A549 (cell line): ENCODE data around the gene PARM1. TPM values are rescaled to one million over a fixed set of nuclear protein-coding genes. Genes with fewer than 3 reads are reported as not detected.
A peak's percentile ranks its signal among the peaks of the same experiment; 100 is the strongest.

Experiments used
- ATAC-seq, 2 experiments: fragments of 200-7000 bp in 1 of 2; fragments of >200 bp in 1 of 2; cut with Nextera tagmentation in 1 of 2; cut with Tn5 transposase in 1 of 2; 3 replicates each; pipeline versions ENCODE4 v1.8.0 to v1.9.1; 2018 to 2020; ENCODE audit warnings: mild to moderate bottlenecking in 1 of 2, moderate library complexity in 1 of 2
- CTCF ChIA-PET: fragments of 300-600 bp; sonication (Branson Sonifier 250); formaldehyde crosslinking; extraction: SDS; loops from one replicate; lab custom pipeline; 2021; ENCODE audit warnings: antibody characterized with exemption, inconsistent platforms; lab: Yijun Ruan, JAX
- POLR2A ChIA-PET: fragments of 350-600 bp; formaldehyde crosslinking; extraction: SDS; loops from one replicate; lab custom pipeline; 2021; ENCODE audit warnings: antibody characterized with exemption, inconsistent platforms; lab: Yijun Ruan, JAX
- DNase-seq, 2 experiments: peaks; one replicate each; pipeline versions ENCODE4 v3.0.0 to v3.0.0-alpha.2; 2011 to 2016; ENCODE audit warnings: low read depth in 1 of 2, low spot score in 1 of 2
- FAIRE-seq: peaks from 2 replicates; lab custom pipeline; 2011; peaks lifted over from hg19 to GRCh38; lab: Jason Lieb, UNC
- H3K27ac ChIP-seq, 2 experiments: fragments of >200 bp; sonication (Bioruptor Twin); formaldehyde crosslinking; 3 replicates each; pipeline ENCODE4 v1.5.1; 2016 to 2017
- H3K4me1 ChIP-seq: fragments of >200 bp; sonication (Bioruptor Twin); formaldehyde crosslinking; 3 replicates; pipeline ENCODE4 v1.6.1; 2016
- H3K4me2 ChIP-seq: fragments of >200 bp; sonication (Bioruptor Twin); formaldehyde crosslinking; 3 replicates; pipeline ENCODE4 v1.6.1; 2016
- H3K4me3 ChIP-seq: fragments of >200 bp; sonication (Bioruptor Twin); formaldehyde crosslinking; 3 replicates; pipeline ENCODE4 v1.5.1; 2016
- H3K9me3 ChIP-seq: fragments of >200 bp; sonication (Bioruptor Twin); formaldehyde crosslinking; 3 replicates; pipeline ENCODE4 v1.6.1; 2016
- ATOH8 ChIP-seq: fragments of 250-450 bp; sonication (Bioruptor Pico); IDR thresholded peaks from 2 replicates; pipeline ENCODE4 v1.5.0; 2020; ENCODE audit warnings: low read depth, mild to moderate bottlenecking, moderate library complexity
- CBX2 ChIP-seq: fragments of 200-600 bp; sonication (generic); IDR thresholded peaks from 2 replicates; pipeline ENCODE4 v1.6.1; 2016; ENCODE audit warnings: low read depth, mild to moderate bottlenecking, borderline replicate concordance
- CBX8 ChIP-seq: fragments of 200-600 bp; sonication (generic); IDR thresholded peaks from 2 replicates; pipeline ENCODE4 v1.6.1; 2016
- CHD2 ChIP-seq: fragments of 150-350 bp; IDR thresholded peaks from 2 replicates; pipeline ENCODE4 v1.6.1; 2014; ENCODE audit warnings: low read length; ENCODE audit not compliant: partially characterized antibody
- CHD4 ChIP-seq: fragments of 200-600 bp; sonication (generic); IDR thresholded peaks from 2 replicates; pipeline ENCODE4 v1.6.1; 2016; ENCODE audit warnings: antibody characterized with exemption, mild to moderate bottlenecking, borderline replicate concordance
- CTCF ChIP-seq: fragments of >200 bp; sonication (Bioruptor Twin); formaldehyde crosslinking; IDR thresholded peaks from 3 replicates; pipeline ENCODE4 v1.5.1; 2016
- EHMT2 ChIP-seq: fragments of 200-600 bp; sonication (generic); IDR thresholded peaks from 2 replicates; pipeline ENCODE4 v1.6.1; 2016; ENCODE audit warnings: antibody characterized with exemption, low read depth, mild to moderate bottlenecking, moderate library complexity
- ESRRA ChIP-seq: fragments of 150-350 bp; IDR thresholded peaks from 2 replicates; pipeline ENCODE4 v1.6.1; 2014; ENCODE audit warnings: mild to moderate bottlenecking, low read length, borderline replicate concordance
- FOXS1 ChIP-seq: fragments of 250-450 bp; sonication (Bioruptor Pico); IDR thresholded peaks from 2 replicates; pipeline ENCODE4 v1.5.0; 2020; ENCODE audit warnings: mild to moderate bottlenecking, moderate library complexity
- GATA3 ChIP-seq: IDR thresholded peaks from 2 replicates; pipeline ENCODE4 v1.6.1; 2012; ENCODE audit warnings: borderline replicate concordance
- HDAC2 ChIP-seq: fragments of 200-600 bp; sonication (generic); IDR thresholded peaks from 2 replicates; pipeline ENCODE4 v1.6.1; 2016
- HES2 ChIP-seq: fragments of >200 bp; sonication (Bioruptor Twin); formaldehyde crosslinking; IDR thresholded peaks from 2 replicates; pipeline ENCODE4 v1.6.1; 2016
- HOXB13 ChIP-seq: fragments of 250-450 bp; sonication (Bioruptor Pico); IDR thresholded peaks from 2 replicates; pipeline ENCODE4 v1.5.0; 2020; ENCODE audit warnings: low read depth, mild to moderate bottlenecking, moderate library complexity
- KDM5A ChIP-seq: fragments of 200-600 bp; sonication (generic); IDR thresholded peaks from 2 replicates; pipeline ENCODE4 v1.6.1; 2016; ENCODE audit warnings: antibody characterized with exemption, mild to moderate bottlenecking
- MAZ ChIP-seq: fragments of 150-350 bp; IDR thresholded peaks from 2 replicates; pipeline ENCODE4 v1.6.1; 2014; ENCODE audit warnings: antibody characterized with exemption, low read depth, low read length, borderline replicate concordance
- NPAS2 ChIP-seq: fragments of 250-450 bp; sonication (Bioruptor Pico); IDR thresholded peaks from 2 replicates; pipeline ENCODE4 v1.8.0; 2022; ENCODE audit warnings: mild to moderate bottlenecking, moderate library complexity, borderline replicate concordance
- POLR2A ChIP-seq: IDR thresholded peaks from 2 replicates; pipeline ENCODE4 v1.6.1; 2012; ENCODE audit warnings: mild to moderate bottlenecking, low read length
- SMC3 ChIP-seq: fragments of >200 bp; sonication (Bioruptor Twin); formaldehyde crosslinking; IDR thresholded peaks from 3 replicates; pipeline ENCODE4 v1.6.1; 2018; ENCODE audit warnings: inconsistent platforms
- ZNF302 ChIP-seq: fragments of 250-450 bp; sonication (Bioruptor Pico); IDR thresholded peaks from 2 replicates; pipeline ENCODE4 v1.9.0; 2021; ENCODE audit warnings: inconsistent platforms, mild to moderate bottlenecking, moderate library complexity
- WGBS: methylation state at CpG from one replicate; pipeline ENCODE4 v1.1.6; 2017; ENCODE audit errors: missing lambda C conversion rate; 5-methylcytosine and 5-hydroxymethylcytosine counted together
- polyA plus RNA-seq, 4 experiments: library from polyadenylated mRNA; depleted of rRNA in 3 of 4; stranded (reverse); fragments of >200 nt; fragmentation: RNase III in 1 of 4; extraction: RNeasy Plus Mini Kit Qiagen cat#74134 plus additional on column Dnase treatment in 1 of 4; gene quantifications; 2 replicates in 3 of 4; 3 replicates in 1 of 4; pipeline ENCODE4 v1.2.3, GENCODE V29; 2011 to 2017
- TF ChIP-seq, protein P1 (sequence below): fragments of 450-650 bp; IDR thresholded peaks from 2 replicates; pipeline ENCODE4 v1.6.1; 2014; ENCODE audit warnings: antibody characterized with exemption
- TF ChIP-seq, protein P2 (sequence below): IDR thresholded peaks from 2 replicates; pipeline ENCODE4 v1.6.1; 2012

PARM1 gene
- polyA plus RNA-seq, 2 of the 4 experiments (the other 2 are of a cell fraction), result 0.37 to 2.5 TPM

DNA sequence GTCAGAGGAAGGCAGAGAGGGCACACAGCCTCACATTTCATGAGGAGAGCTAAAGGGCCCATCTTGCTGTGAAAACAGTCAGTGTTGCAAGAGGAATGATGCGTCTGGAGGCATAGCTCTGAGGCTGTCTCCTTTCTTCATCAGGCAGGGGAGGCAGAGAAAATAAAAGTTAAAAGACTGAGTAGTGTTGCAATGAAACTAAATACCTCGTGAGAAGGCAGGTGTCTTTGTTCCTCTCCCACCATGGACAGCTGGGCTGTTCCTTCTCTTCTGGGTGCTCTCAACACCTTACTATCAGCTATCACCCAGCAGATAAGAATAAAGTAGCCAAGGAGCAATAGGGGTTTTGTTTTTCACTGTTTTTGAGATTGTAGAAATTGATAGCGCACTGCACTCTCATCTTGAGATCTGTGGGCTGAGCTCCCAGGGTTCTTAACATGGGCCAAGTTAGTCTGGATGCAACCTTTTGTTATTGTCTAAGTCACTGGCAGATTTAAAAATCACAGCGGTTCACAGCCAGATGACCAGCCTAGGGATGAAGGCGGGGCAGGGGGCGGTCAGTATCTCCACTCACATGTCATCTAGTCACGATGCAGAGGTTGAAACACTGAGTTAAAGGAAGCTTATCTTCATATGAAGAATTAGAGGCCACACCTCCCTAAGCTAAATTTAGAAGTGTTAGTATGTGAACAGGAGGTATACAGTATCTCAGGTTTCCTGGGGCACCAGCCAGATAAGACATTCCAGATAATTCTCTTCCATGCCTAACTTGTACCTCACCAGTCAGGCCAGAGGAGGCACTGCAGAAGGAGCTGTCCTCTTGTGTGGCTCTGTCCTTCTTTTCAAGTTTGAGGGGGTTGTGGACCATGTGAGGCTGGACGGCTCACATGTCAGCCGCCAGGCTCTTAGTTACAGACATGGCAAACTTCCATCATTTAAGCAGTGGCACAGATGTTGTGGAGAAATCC, 36.9 kb downstream of the PARM1 start:
- ChIA-PET CTCF (interaction anchor here (0.7 kb wide), 1 partner anchor 9 kb away, joined by 3 read pairs; no protein-coding TSS in a partner anchor), POLR2A (no interaction called here)
- ATAC-seq, result peak; percentile 55 to 66; a peak in 4 of 6 replicates
- no peak for TF ChIP-seq HDAC2
- TF ChIP-seq EHMT2, result no peak
- TF ChIP-seq NPAS2 (CRISPR knock-in tag), result no peak
- no peak for TF ChIP-seq HES2
- TF ChIP-seq CHD4, result no peak
- TF ChIP-seq FOXS1 (CRISPR knock-in tag), result no peak
- no peak for TF ChIP-seq CBX2
- TF ChIP-seq, protein P1, sequence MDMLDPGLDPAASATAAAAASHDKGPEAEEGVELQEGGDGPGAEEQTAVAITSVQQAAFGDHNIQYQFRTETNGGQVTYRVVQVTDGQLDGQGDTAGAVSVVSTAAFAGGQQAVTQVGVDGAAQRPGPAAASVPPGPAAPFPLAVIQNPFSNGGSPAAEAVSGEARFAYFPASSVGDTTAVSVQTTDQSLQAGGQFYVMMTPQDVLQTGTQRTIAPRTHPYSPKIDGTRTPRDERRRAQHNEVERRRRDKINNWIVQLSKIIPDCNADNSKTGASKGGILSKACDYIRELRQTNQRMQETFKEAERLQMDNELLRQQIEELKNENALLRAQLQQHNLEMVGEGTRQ, result no peak
- no peak for TF ChIP-seq ESRRA
- no peak for TF ChIP-seq KDM5A
- no peak for TF ChIP-seq MAZ
- no peak for TF ChIP-seq ZNF302 (CRISPR knock-in tag)
- no peak for TF ChIP-seq POLR2A
- no peak for TF ChIP-seq HOXB13 (CRISPR knock-in tag)
- no peak for TF ChIP-seq GATA3
- TF ChIP-seq CBX8, result no peak
- TF ChIP-seq, protein P2, sequence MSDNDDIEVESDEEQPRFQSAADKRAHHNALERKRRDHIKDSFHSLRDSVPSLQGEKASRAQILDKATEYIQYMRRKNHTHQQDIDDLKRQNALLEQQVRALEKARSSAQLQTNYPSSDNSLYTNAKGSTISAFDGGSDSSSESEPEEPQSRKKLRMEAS, result no peak
- TF ChIP-seq SMC3, result no peak
- TF ChIP-seq ATOH8 (CRISPR knock-in tag), result no peak
- no peak for TF ChIP-seq CHD2
- peak in 1 of 2 experiments; percentile 1 for DNase-seq
- no peak for FAIRE-seq
- Histone ChIP-seq H3K4me3 (no peak overlapping the region), H3K4me1 (no peaks in the 10 kb centered on the region), H3K9me3 (no peaks in the 10 kb centered on the region), H3K4me2 (no peak overlapping the region), H3K27ac (no peak overlapping the region)
- 75% methylated on average over 9 of the region's 9 CpGs for WGBS

DNA sequence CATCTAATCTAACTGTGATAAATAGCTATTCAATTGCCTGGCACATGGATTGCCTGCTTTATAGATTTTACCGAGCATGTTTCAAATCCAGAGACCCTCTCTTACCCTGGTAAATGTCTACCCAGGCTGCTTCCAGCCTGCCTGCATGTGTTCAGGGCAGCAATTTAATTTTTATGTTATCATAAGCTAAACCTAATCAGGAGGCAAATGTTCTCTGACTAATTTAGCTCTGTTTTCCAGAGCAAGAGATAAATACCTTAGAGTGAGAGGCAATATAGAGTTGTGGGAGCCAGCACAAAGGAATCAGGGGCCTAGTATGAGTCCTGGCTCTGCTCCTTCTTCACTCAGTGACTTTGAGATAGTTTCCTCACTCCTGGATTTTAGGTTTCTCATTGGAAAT, 37.7 kb downstream of the PARM1 start:
- ATAC-seq, result no peak
- TF ChIP-seq CTCF, result no peak
- TF ChIP-seq EHMT2, result no peak
- no peak for FAIRE-seq
- no peak for DNase-seq
- Histone ChIP-seq H3K4me1 (no peaks in the 10 kb centered on the region), H3K27ac (no peak overlapping the region), H3K4me3 (no peak overlapping the region), H3K4me2 (no peak overlapping the region), H3K9me3 (no peaks in the 10 kb centered on the region)
- WGBS, result 77% methylated on average over 1 of the region's 1 CpG
- POLR2A ChIA-PET, result no interaction called here
- CTCF ChIA-PET, result interaction anchor here (0.7 kb wide), 1 partner anchor 8 kb away, joined by 3 read pairs; no protein-coding TSS in a partner anchor
